ENCODE measurements around the gene PCNX1.
"Not testable (repeated sequence)": the region's sequence is repeated elsewhere in the genome, so short reads cannot be mapped to it uniquely, and the experiment has no call there.

The PCNX1 gene

DNA sequence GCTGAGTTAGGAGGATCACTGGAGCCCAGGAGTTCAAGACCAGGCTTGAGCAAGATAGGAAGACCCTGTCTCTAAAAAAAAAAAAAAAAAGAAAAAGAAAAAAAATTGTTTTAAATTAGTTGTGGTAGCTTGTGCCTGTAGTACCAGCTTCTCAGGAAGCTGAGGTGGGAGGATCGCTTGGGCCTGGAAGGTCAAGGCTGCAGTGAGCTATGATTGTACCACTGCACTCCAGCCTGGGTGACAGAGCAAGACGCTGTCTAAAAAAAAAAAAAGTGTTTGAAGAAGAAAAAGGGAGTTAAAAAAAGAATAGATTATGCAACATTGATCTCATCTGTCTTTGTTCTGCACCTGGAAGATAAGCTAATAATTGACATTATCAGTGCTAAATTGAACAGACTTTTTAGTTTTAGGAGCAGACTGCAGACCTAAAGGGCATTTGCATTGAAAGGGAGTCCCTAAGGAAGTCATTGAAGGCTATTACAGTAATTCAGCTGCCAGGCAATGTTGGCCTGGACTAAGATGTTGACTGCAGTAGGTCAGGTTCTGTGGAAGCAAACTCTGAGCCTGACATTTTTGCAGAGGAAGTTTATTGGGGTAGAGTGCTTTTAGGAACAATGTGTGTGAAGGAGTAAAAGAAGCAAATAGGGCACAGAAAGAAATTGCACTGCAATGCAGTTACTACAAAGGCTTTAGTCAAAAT is 215.8 kb downstream of the PCNX1 start:
- DNase-seq (ENCODE audit: low read depth in 2 of 2), result no peak

DNA sequence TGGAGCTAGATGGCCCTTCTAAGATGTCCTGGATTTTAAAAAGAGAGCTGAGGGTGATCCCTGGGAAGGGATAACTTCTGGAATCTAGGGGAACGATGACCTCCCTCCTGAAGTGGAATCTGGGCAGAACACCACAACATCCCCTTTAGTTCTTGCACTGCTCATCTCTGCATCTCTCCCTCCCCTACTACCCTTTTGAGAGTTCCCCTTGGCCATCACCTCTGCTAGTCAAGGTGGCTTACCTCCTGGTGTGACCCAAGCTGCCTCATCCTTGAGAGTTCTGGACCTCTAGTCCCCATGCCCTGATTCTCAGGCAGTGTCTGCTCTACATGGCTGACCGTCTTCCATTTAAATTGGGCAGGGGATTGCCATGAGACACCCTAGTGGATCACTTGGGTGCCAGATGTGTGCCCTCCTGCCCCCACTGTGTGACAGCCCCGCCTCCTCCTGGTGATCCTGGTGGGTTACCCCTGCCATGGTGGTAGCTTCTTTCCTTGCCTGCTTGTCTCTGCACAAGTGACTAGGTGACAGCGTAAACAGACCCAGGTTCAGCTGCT is 216.4 kb downstream of the PCNX1 start:
- no peak for DNase-seq (ENCODE audit: low read depth in 2 of 2)

DNA sequence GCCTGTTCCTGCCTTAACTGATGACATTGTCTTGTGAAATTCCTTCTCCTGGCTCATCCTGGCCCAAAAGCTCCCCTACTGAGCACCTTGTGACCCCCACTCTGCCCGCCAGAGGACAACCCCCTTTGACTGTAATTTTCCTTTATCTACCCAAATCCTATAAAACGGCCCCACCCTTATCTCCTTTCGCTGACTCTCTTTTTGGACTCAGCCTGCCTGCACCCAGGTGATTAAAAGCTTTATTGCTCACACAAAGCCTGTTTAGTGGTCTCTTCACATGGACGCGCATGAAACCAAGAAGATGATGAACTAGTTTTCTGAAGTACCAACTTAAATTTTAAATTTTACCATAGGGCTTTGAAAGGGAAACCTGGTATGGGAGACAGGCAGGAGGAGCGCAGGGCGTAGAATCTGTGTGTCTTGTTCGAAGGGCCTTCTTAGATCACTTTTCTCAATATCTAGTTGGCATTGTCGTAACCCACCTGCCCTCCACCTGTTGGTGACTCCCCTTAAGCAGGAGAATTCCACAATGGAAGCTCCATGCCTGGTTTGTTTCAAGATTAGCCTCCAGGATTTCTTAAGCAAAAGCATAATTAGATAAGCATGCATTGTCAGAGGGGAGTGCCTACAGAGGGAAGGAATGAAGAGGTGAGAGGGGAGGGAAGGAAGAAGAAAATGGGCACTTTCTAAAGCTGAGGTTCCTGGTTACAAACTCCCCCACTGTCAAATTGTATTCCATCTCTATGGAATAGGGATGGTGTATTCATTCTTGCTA is 222.6 kb downstream of the PCNX1 start:
- DNase-seq (ENCODE audit: low read depth in 2 of 2), result not testable (repeated sequence)

DNA sequence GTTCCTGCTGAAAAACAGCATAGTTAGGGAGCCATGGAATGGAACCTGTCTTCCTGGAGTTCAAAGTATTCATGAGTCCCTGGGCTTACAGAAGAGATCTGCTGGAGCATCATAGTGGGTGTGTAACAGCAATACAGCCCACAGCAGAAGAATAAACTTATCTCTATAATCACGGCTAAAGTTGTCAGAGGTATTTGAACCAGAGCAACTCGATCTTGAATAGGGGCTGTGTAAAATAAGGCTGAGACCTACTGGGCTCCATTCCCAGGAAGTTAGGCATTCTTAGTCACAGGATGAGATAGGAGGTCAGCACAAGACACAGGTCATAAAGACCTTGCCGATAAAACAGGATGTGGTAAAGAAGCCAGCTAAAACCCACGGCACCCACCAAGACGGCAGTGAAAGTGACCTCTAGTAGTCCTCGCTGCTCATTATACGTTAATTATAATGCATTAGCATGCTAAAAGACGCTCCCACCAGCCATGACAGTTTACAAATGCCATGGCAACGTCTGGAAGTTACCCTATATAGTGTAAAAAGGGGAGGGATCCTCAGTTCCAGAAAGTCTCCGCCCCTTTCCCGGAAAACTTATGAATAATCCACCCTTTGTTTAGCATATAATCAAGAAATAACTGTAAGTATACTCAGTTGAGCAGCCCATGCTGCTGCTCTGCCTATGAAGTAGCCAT is 223.4 kb downstream of the PCNX1 start:
- DNase-seq (ENCODE audit: low read depth in 2 of 2), result no peak

DNA sequence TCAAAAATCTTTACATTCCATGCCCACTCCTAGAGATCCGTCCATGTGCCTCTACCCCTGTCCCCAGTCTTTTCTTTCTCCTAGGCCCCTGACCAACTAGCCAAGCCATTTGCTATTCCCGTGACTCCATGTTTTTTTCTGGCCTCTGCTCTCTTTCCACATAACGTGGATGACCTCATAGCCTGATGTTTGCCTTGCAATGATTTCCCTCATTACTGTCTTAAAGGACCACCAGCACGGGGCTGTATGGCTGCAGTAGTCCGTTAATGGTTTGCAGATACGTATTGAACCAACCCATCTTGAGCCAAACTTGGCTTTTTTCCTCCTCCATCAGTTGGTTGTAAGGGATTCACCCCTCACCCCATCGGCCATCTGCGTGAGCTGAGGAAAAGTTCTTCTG is 226.0 kb downstream of the PCNX1 start:
- no peak for DNase-seq (ENCODE audit: low read depth in 2 of 2)

DNA sequence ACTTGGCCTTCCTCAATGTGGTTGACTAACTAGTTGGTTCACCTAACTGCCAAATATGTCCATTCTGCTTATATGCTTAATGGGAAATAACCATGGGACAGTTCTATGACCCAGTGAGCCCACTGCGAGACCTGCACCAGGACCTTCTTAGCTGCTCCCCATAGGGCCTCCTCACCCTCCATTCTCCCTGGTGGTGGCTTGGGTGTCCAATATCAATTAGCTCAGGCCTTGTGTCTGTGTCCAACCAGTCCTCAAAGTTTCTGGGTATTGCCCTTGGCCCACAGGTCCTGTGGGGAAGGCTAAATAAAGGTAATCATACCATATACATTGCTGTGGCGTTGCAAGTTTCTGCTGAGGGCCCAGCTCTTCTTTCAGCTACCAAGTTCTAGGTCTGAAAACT is 228.2 kb downstream of the PCNX1 start:
- DNase-seq (ENCODE audit: low read depth in 2 of 2), result no peak

DNA sequence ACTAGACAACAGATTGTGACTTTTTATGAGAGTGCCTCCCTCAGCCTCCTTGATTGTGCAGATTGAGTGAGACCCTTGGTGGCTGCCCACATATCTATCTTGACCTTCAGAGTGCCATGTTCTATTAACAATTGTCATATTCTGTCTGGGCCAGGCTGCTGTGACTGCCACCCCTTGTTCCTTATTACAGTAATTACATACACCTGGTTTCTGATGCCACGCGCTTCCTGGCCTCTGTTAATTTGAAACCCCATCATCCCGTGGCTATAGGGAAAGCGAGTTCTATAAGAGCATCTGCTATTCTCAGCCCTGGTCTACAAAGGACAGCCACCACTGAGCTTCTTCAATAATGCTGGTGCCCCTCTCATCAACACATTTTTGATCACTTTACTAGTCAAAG is 228.7 kb downstream of the PCNX1 start:
- DNase-seq (ENCODE audit: low read depth in 2 of 2), result no peak

DNA sequence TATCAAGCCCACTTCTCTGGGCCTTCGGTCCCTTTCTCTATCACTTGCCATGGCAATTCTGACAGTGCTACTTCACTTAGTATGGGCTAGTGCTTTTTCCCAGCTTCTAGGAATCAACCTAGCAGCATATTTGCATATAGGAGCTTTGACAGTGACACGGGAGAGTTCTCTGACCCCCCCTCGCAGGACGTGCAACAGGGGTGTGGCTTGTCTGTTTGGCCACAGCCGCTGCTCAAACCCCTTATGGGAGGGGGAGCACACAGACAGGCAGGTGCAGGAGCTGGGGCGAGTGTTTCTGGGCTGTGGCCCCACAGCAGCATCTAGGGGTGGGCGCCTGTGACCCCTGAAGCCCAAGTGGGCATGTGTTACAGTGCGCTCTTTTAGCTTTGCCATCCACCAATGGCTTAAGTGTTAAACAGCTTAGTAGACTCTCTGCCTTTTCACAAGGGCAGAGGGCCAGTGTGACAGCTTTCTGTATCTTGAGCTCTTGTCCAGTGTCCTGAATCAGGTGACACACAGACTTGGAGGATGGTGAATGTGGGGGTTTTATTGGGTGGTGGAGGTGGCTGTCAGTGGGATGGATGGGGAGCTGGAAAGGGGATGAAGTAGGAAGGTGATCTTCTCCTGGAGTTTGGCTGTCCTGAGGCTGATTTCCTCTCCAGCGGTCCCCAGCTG is 229.3 kb downstream of the PCNX1 start:
- no peak for DNase-seq (ENCODE audit: low read depth in 2 of 2)

DNA sequence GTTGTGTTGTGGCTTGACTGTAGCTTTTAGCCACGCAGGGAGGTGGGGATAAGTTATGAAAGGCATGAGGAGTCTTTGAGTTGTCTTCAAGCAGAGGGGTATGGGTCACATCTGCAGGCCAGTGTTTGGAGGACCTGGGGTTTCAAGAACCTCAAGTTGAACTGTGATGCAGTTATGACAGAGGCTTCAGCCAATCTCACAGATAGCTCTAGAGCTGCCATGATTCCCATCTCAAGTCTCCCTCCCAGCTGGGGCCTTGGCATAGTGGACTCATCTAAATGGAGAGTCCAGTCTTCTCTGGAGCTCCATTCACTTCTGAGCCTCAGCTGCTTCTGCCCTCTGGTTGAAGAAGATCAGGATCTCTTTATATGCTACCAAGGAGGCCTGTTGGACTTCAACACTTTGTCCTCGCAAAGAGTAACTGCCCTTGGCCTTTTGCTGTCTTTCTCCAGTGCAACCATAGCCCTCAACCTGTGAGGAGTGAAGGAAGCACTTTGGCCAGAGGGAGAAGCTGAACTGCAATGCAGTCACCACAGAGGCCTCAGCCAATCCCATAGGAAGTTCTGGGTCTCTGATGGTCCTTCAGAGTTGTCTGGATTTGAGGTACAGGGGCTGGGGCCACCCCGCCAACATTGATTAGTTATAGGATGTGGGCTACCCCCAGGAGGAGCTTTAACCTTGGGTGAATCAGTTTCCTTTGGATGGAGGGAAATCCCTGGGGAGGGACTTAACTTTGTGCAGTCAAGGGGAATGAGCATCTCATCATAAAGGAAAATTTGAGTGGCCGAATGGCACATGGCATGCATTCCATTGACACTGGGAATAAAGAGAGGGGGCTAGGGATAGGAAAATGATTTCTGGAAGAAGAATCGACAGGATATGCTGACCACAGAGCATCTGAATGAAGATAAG is 230.5 kb downstream of the PCNX1 start:
- DNase-seq (ENCODE audit: low read depth in 2 of 2), result no peak

DNA sequence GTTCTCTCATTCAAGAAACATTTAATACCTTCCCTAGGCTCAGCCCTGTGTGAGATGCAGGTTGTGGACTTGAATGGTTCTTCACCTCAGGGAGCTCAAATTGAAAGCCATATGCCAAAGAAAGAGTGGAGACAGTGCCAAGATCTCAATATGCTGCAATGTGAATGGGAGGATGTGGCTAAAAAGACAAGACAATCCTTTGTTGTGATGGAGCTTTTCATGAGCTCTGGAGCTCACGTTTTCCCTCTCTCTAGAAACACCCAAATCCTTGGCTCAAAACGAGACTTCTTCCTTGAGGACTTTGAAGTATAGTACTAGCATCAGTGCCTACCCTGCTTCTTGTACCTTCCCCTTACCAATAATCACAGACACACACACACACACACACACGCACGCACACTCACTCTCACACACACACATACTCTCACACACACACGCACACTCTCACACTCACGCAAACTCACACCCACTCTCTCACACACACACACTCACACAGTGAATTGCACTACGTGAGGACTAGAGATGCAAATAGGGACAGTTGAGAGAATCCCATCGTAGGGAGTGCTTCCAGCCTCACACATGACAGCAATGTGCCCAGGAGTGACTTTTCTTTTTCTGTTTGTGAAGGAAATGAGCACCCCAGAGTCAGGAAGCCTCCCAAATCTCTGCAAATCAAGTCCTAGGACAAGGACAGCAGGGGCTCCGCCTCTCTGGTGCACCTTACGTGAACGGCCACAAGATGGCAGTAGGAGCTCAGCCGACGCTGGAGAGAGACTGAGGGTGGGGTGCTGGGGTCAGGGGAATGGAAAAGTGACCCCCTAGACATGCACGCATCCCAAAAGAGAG is 231.4 kb downstream of the PCNX1 start:
- DNase-seq (ENCODE audit: low read depth in 2 of 2), result no peak

DNA sequence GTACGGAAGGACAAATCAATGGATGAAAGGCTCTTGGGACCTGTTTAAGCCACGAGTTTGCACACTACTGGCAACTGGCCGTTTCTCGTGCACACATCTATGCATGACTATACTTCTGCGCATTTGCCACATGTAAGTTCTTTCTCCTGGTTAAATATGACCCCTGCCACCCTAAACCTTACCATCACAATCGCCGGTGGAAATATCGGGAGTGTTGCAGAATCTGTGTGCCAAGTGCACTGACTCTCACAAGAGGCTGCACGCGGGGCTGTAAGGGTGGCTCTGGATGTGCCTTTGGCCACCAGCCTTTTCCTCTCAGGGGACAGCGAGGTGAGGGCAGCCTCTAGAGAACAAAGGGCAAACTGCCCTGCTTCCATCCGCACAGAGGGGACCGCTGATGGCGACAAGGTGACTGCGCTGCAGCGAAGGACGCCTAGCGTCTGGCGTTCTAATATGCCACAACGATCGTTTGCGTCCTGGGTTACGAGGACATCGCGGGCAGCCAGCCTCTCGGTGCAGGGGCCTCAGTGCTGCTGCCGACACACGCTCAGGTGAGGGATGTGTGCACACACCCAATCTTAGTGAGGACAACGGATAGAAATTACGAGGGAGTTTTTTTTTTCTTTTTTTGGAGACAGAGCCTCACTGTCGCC is 232.2 kb downstream of the PCNX1 start:
- no peak for DNase-seq (ENCODE audit: low read depth in 2 of 2)

DNA sequence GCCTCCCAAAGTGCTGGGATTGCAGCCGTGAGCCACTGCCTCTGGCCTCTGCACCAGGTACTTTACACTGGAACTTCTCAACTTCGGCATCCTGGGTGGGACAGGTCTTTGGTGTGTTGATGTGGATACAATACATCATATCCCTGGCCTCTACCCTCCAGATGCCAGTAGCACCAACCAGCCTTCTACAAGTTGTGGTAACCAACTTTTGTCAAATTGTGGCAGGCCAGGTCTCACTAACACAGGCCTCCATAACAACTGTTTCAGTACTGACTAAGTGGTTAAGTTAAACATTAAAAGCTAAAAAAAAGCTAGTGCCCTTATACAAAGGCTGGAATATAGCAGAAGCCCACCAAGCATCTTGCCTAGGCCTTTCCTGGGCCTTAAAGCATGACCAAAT is 232.9 kb downstream of the PCNX1 start:
- no peak for DNase-seq (ENCODE audit: low read depth in 2 of 2)

DNA sequence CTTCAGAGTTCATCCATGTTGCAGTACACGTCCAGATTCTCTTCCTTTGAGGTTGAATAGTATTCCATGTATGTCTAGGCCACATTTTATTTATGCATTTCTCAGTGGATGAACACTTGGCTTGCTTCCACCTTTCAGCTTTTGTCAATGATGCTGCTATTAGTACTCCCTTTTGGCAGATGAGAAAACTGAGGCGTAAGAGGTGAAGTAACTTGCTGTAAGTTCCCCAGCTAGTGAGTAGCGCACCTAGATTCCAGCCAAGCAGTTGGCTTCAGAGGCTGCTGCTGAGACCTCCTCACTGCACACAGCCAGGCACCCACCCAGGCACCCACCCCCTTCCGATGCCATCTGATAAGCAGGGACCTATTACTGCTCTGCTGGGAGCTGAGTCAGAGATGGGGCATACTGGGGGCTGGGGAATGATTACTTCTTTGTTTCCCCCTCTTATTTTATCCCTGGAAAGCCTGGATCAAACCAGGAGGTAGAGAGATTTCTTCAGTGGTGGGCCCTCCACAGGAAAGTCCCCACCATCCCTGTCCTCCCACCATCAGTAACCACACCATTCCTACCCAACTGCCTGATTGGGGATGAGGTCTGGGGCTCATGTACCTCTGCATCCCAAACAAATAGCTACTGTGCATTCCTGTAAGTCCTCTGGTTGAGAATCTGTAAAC is 234.6 kb downstream of the PCNX1 start:
- DNase-seq (ENCODE audit: low read depth in 2 of 2), result no peak

DNA sequence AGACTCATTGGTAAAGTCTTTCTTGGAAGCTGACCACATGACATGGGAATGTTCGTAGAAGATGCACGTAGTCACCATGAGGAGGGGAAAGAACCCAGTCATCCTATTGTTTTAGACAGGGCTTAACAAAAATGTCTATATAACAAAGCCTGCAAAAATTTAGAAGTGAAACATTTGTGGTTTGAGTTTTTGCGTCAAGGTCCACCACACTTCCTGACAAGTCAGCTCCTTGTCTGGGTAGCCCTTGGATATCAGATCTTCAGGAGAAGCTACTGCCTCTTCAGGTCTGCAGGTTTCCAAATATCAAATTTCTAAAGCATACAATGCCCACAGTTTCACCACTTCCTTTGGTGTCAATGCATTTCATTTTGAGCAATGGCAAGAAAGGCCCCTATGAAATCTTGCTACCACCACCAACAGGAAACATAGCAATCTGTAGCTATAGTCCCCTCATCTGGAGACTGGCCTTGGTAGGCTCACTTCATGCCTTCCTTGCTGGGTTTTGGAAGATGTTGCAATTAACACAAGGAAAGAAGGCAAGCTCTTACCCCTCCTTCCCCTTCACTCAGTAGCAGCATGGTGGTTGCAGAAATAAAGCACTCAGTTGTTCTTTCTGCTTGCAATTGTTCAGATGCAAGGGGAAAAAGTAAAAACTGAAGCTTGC is 235.2 kb downstream of the PCNX1 start:
- DNase-seq (ENCODE audit: low read depth in 2 of 2), result no peak

DNA sequence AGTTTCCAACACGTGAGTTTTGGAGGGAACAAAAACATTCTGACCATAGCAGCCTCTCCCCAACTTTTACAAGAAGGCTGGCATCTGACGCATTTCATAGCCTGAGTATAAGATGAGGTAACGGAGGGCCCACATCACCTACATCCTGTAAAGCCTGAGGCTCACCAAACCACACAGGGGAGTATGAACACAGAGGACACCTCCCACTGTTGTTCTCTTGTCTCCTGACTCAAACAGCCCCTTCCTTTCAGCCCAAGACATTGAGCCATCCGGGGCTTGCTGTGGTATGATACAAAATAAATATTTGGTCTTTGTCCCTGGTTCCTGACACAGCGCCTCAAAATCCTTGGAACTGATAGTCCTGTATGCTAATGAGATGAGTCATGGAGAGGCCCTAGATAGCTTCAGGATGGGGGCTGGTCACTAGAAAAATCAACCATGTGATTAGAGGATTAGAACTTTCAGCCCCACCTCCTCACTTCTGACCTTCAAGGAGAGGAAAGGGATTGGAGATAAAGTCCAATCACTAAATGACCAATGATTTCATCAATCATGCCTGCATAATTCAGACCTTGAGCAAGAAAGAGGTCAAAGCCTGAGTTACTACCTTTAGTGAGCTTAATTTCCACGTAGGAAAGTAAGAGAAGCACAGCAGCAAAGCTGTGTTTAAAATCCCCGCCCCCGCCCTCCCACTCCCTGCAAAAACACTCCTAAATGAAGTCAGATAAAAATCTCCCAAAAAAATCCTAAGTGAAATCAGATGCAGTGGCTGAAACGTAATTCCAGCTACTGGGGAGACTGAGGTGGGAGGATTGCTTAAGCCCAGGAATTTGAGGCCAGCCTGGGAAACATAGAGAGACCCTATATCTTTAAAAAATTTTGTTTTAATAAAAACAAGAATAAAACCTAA is 236.4 kb downstream of the PCNX1 start:
- peak in 1 of 2 donors; percentile 15 for DNase-seq (ENCODE audit: low read depth in 2 of 2)

DNA sequence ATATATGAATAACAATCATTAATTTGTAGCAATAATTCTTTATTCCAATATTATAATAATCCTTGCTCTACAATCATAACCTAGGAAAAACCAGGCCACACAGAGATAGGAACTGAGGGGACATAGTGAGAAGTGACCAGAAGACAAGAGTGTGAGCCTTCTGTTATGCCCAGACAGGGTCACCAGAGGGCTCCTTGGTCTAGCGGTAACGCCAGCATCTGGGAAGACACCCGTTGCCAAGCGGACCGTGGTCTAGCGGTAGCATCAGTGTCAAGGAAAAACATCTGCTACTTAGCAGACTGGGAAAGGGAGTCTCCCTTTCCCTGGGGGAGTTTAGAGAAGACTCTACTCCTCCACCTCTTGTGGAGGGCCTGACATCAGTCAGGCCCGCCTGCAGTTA is 240.1 kb downstream of the PCNX1 start:
- DNase-seq (ENCODE audit: low read depth in 2 of 2), result not testable (repeated sequence)

DNA sequence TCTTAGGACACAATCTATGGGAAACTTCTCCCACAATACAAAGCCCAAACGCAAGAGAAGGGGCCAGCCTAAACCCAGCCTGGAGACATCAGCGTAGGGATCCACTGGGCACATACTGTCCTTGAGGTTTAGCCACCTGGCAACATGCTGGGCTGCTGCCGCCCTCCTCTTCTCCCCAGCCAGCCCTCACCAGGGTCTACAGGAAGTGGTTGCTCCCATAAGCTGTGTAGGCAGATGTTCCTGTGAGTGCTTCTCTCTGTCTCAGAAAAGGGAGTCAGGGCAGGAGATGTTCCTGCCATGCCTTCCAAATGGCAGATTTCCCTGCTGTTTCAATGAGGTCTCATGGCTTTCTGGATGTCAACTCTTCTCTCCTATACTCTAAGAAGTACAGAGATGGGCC is 241.4 kb downstream of the PCNX1 start:
- DNase-seq (ENCODE audit: low read depth in 2 of 2), result no peak

Measured in stimulated activated CD8-positive, alpha-beta memory T cell treated with anti-CD3 and anti-CD28 coated beads, Interleukin-15, amount 100 ng/mL, for 4 hours (primary cell).